IMR-90 (cell line): ENCODE data around the gene LY86. TPM values are rescaled to one million over a fixed set of nuclear protein-coding genes. Genes with fewer than 3 reads are reported as not detected.
"Not testable (repeated sequence)": the region's sequence is repeated elsewhere in the genome, so short reads cannot be mapped to it uniquely, and the experiment has no call there.

Source experiments
- ATAC-seq: fragments of 200-7000 bp; cut with Tn5 transposase; 2 replicates; pipeline ENCODE4 v1.9.1; 2020; ENCODE audit warnings: low read depth, mild to moderate bottlenecking, moderate library complexity
- BruUV-seq: library from RNA; stranded (reverse); fragments of 400-500 nt; replicated peaks from 2 replicates; lab custom pipeline; 2021; lab: Mats Ljungman, UMichigan
- CTCF ChIA-PET: fragments of 300-600 bp; formaldehyde crosslinking; extraction: SDS; loops from one replicate; lab custom pipeline; 2021; ENCODE audit warnings: antibody characterized with exemption; lab: Yijun Ruan, JAX
- POLR2A ChIA-PET: fragments of 300-600 bp; sonication (Branson Sonifier 250); formaldehyde crosslinking; loops from one replicate; lab custom pipeline; 2022; ENCODE audit warnings: antibody characterized with exemption; ENCODE audit not compliant: unreplicated experiment; lab: Charles Lee
- DNase-seq: peaks from one replicate; pipeline ENCODE4 v3.0.0; 2013
- H2AFZ ChIP-seq: replicated peaks from 2 replicates; pipeline ENCODE3; 2013; ENCODE audit warnings: low read length, mild to moderate bottlenecking; ENCODE audit not compliant: poor library complexity
- H2AK5ac ChIP-seq: 2 replicates; pipeline ENCODE4 v1.6.1; 2013; ENCODE audit warnings: low read depth, low read length, inconsistent platforms
- H2AK9ac ChIP-seq: replicated peaks from 2 replicates; pipeline ENCODE3; 2013; ENCODE audit warnings: mild to moderate bottlenecking, low read depth, low read length, moderate library complexity; ENCODE audit not compliant: poor library complexity
- H2BK120ac ChIP-seq: 2 replicates; pipeline ENCODE4 v1.6.1; 2013; ENCODE audit warnings: low read depth, low read length, inconsistent platforms
- H2BK15ac ChIP-seq: 3 replicates; pipeline ENCODE4 v1.6.1; 2013; ENCODE audit warnings: low read depth, low read length, inconsistent platforms
- H2BK20ac ChIP-seq: 2 replicates; pipeline ENCODE4 v1.6.1; 2013; ENCODE audit warnings: low read depth, mild to moderate bottlenecking, inconsistent platforms, low read length, moderate library complexity
- H2BK5ac ChIP-seq: 2 replicates; pipeline ENCODE4 v1.6.1; 2013; ENCODE audit warnings: mild to moderate bottlenecking, low read depth, low read length, inconsistent platforms; ENCODE audit not compliant: poor library complexity, severe bottlenecking
- H3K14ac ChIP-seq: replicated peaks from 2 replicates; pipeline ENCODE4 v1.6.1; 2013; ENCODE audit warnings: low read depth, low read length, inconsistent platforms
- H3K18ac ChIP-seq: 2 replicates; pipeline ENCODE4 v1.6.1; 2013; ENCODE audit warnings: low read depth, low read length, control low read depth
- H3K23ac ChIP-seq: 2 replicates; pipeline ENCODE4 v1.6.1; 2013; ENCODE audit warnings: low read depth, low read length, inconsistent platforms
- H3K27ac ChIP-seq: 2 replicates; pipeline ENCODE4 v1.5.1; 2013; ENCODE audit warnings: mild to moderate bottlenecking, control low read depth, low read length; ENCODE audit not compliant: insufficient read depth
- H3K27me3 ChIP-seq: 2 replicates; pipeline ENCODE4 v1.6.1; 2013; ENCODE audit warnings: low read length; ENCODE audit not compliant: control insufficient read depth, insufficient read depth
- H3K36me3 ChIP-seq: 2 replicates; pipeline ENCODE4 v1.6.1; 2013; ENCODE audit warnings: low read length, mixed read lengths; ENCODE audit not compliant: control insufficient read depth, insufficient read depth
- H3K4ac ChIP-seq: 2 replicates; pipeline ENCODE4 v1.6.1; 2013; ENCODE audit warnings: low read depth, low read length, inconsistent platforms
- H3K4me1 ChIP-seq: 2 replicates; pipeline ENCODE4 v1.6.1; 2013; ENCODE audit warnings: low read length, mixed read lengths; ENCODE audit not compliant: control insufficient read depth, insufficient read depth
- H3K4me2 ChIP-seq: 2 replicates; pipeline ENCODE4 v1.6.1; 2013; ENCODE audit warnings: low read depth, mild to moderate bottlenecking, control low read depth, low read length, moderate library complexity
- H3K4me3 ChIP-seq: 2 replicates; pipeline ENCODE4 v1.5.1; 2013; ENCODE audit warnings: low read depth, mild to moderate bottlenecking, control low read depth, low read length, moderate library complexity; ENCODE audit not compliant: insufficient read depth
- H3K56ac ChIP-seq: 2 replicates; pipeline ENCODE4 v1.6.1; 2013; ENCODE audit warnings: low read length, inconsistent platforms; ENCODE audit not compliant: insufficient read depth; ENCODE audit errors: extremely low read depth
- H3K79me1 ChIP-seq, 2 experiments: 2 replicates each; pipeline ENCODE4 v1.6.1; 2013; ENCODE audit warnings: low read length in 2 of 2, inconsistent platforms in 1 of 2, low read depth in 1 of 2
- H3K9ac ChIP-seq: 2 replicates; pipeline ENCODE4 v1.6.1; 2013; ENCODE audit warnings: low read depth, low read length, control low read depth
- H3K9me1 ChIP-seq: 2 replicates; pipeline ENCODE4 v1.6.1; 2013; ENCODE audit warnings: low read length, inconsistent platforms; ENCODE audit not compliant: insufficient read depth
- H3K9me3 ChIP-seq: 2 replicates; pipeline ENCODE4 v1.6.1; 2013; ENCODE audit warnings: low read length; ENCODE audit not compliant: control insufficient read depth, insufficient read depth
- H4K20me1 ChIP-seq: 2 replicates; pipeline ENCODE4 v1.6.1; 2013; ENCODE audit warnings: low read length, inconsistent platforms; ENCODE audit not compliant: insufficient read depth
- H4K5ac ChIP-seq: 2 replicates; pipeline ENCODE4 v1.6.1; 2013; ENCODE audit warnings: mild to moderate bottlenecking, low read depth, low read length, control low read depth
- H4K8ac ChIP-seq, 2 experiments: 2 replicates each; pipeline ENCODE4 v1.6.1; 2013; ENCODE audit warnings: low read depth in 2 of 2, low read length in 2 of 2, control low read depth in 1 of 2, inconsistent platforms in 1 of 2
- H4K91ac ChIP-seq: 2 replicates; pipeline ENCODE4 v1.6.1; 2013; ENCODE audit warnings: low read depth, low read length, inconsistent platforms; ENCODE audit not compliant: insufficient read depth
- WGBS, 2 experiments: methylation state at CpG; one replicate each; pipeline versions ENCODE4 v1.1.5 to v1.1.7; 2013; ENCODE audit warnings: missing lambda C conversion rate in 2 of 2; ENCODE audit not compliant: insufficient read length in 1 of 2; ENCODE audit errors: extremely low coverage in 2 of 2; 5-methylcytosine and 5-hydroxymethylcytosine counted together
- dilution Hi-C: fragments of 300-500 bp; cut with HindIII; formaldehyde crosslinking; loops from one replicate; pipeline ENCODE4 v1.14.3; 2018; ENCODE audit warnings: low sequenced_read_pairs; ENCODE audit not compliant: unreplicated experiment
- in situ Hi-C: fragments of 300-500 bp; cut with MboI; formaldehyde crosslinking; loops from 3 replicates; pipeline ENCODE4 v1.14.3; 2019; ENCODE audit warnings: low sequenced_read_pairs, inconsistent platforms, mixed read lengths
- intact Hi-C: fragments of 100-400 bp; cut with micrococcal nuclease; formaldehyde crosslinking; loops from 2 replicates; pipeline ENCODE4 v1.10.0; 2022
- polyA plus RNA-seq, 3 experiments: library from polyadenylated mRNA; depleted of rRNA; stranded (reverse); fragments of >200 nt; gene quantifications; 2 replicates each; pipeline ENCODE4 v1.2.3, GENCODE V29; 2012; ENCODE audit warnings: low replicate concordance in 1 of 3
- total RNA-seq: library from RNA; depleted of rRNA; stranded (reverse); fragments of >200 nt; gene quantifications from 2 replicates; pipeline ENCODE4 v1.2.3, GENCODE V29; 2012

LY86 gene
- total and polyA plus RNA-seq, 2 of the 4 experiments (the other 2 are of a cell fraction), result not detected

DNA sequence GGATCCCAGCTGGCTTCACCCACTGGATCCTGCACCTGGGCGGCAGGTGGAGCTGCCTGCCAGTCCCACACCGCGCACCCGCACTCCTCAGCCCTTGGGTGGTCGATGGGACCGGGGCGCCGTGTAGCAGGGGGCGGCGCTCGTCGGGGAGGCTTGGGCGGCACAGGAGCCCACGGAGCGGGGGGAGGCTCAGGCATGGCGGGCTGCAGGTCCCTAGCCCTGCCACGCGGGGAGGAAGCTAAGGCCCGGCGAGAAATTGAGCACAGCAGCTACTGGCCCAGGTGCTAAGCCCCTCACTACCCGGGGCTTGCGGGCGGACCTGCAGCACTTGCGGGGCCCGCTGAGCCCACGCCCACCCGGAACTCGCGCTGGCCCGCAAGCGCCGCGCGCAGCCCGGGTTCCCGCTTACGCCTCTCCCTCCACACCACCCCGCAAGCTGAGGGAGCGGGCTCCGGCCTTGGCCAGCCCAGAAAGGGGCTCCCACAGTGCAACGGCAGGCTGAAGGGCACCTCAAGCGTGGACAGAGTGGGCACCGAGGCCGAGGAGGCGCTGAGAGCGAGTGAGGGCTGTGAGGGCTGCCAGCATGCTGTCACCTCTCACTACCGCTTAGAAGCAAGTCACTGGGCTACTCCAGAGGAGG lies 18.0 kb downstream of the LY86 start:
- BruUV-seq, CTCF ChIA-PET: not testable (repeated sequence)
- 81% methylated on average over 15 of the region's 47 CpGs; no CpG with 5 or more reads in 1 of the 2 experiments for WGBS, 2 experiments

More for the DNA sequence above, 18.0 kb downstream of the LY86 start:
- H4K91ac ChIP-seq, H3K9ac ChIP-seq, H2BK120ac ChIP-seq, intact Hi-C loops, H2BK20ac ChIP-seq, H3K56ac ChIP-seq, H2AK9ac ChIP-seq, dilution Hi-C loops, ATAC-seq, H4K20me1 ChIP-seq, H3K18ac ChIP-seq, POLR2A ChIA-PET, H2BK15ac ChIP-seq, DNase-seq, H4K8ac ChIP-seq, in situ Hi-C loops, H3K4me1 ChIP-seq, H4K5ac ChIP-seq, H3K4me3 ChIP-seq, H3K4me2 ChIP-seq, H3K79me1 ChIP-seq, H3K9me1 ChIP-seq, H2AK5ac ChIP-seq, H3K27me3 ChIP-seq, H3K27ac ChIP-seq, H3K14ac ChIP-seq, H2BK5ac ChIP-seq, H3K4ac ChIP-seq, H3K23ac ChIP-seq, H2AFZ ChIP-seq, H3K36me3 ChIP-seq: not testable (repeated sequence)
- peaks cover 10% of the 10 kb centered on the region for H3K9me3 ChIP-seq
